Fibroblast of pulmonary artery (primary cell): ENCODE results near the gene ACAP3.

Experiments
- DNase-seq: peaks from one replicate; pipeline ENCODE4 v3.0.0-alpha.2; 2010; ENCODE audit warnings: low read depth
- H3K4me3 ChIP-seq: replicated peaks from 2 replicates; pipeline ENCODE4 v1.5.1; 2011; ENCODE audit warnings: low read depth, mild to moderate bottlenecking, control low read depth, low read length, moderate library complexity
- TF ChIP-seq, protein P1 (sequence below): IDR thresholded peaks from 2 replicates; pipeline ENCODE4 v1.5.1; 2011; ENCODE audit warnings: mild to moderate bottlenecking, control low read depth, low read length, inconsistent platforms; ENCODE audit errors: missing control alignments

Gene ACAP3

DNA sequence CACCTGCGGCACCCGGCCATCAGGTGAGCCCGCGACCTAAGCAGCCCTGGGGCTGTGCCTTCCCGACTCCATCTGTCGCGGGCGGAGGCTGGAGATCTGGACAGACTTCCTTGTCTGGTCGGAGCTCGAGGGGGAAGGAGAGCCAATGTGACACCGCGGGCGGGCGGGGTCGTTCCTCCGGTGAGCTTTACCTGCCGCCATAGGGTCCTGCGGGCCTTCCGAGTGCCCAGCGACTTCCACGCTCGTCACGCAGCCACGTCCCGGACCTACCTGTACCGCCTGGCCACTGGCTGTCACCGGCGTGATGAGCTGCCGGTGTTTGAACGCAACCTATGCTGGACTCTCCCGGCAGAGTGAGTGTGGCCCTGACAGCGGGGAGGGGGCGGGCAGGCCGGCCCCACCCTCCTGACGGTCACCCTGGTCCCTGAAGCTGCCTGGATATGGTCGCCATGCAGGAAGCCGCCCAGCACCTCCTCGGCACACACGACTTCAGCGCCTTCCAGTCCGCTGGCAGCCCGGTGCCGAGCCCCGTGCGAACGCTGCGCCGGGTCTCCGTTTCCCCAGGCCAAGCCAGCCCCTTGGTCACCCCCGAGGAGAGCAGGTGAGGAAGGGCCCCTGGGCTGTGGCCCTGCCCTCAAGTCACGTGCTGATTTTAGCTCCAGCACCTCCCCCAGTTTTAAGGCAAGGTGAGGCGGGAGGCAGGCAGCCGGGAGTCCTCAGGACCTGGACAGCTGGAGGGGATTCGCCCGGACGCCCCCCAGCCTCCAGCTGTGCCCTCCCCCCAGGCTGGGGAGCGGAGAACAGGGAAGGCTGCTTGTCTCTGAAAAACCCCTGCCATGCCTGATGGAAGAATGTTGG lies 1.8 kb upstream of the ACAP3 start:
- TF ChIP-seq, protein P1, sequence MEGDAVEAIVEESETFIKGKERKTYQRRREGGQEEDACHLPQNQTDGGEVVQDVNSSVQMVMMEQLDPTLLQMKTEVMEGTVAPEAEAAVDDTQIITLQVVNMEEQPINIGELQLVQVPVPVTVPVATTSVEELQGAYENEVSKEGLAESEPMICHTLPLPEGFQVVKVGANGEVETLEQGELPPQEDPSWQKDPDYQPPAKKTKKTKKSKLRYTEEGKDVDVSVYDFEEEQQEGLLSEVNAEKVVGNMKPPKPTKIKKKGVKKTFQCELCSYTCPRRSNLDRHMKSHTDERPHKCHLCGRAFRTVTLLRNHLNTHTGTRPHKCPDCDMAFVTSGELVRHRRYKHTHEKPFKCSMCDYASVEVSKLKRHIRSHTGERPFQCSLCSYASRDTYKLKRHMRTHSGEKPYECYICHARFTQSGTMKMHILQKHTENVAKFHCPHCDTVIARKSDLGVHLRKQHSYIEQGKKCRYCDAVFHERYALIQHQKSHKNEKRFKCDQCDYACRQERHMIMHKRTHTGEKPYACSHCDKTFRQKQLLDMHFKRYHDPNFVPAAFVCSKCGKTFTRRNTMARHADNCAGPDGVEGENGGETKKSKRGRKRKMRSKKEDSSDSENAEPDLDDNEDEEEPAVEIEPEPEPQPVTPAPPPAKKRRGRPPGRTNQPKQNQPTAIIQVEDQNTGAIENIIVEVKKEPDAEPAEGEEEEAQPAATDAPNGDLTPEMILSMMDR, result no peak
- H3K4me3 ChIP-seq, result peak overlapping the region; percentile 67
- DNase-seq, result no peak

DNA sequence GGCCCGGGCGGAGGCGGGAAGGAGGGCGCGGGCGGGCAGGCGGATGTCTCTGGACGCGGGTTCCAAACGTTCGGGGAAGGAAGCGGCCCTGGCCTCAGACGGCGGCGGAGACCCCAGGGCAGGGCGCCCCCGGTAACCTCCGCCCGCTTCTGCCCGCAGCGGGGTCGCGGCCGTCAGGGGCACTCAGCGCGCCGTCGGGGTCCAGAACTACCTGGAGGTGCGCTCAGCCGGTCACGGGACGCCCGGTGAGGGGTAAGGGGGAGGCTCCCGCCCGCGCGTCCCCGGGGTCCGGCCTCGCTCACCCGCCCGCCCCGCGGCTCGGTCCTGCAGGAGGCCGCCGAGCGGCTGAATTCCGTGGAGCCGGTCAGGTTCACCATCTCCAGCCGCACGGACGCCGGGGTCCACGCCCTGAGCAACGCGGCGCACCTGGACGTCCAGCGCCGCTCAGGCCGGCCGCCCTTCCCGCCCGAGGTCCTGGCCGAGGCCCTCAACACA lies 1.1 kb upstream of the ACAP3 start:
- TF ChIP-seq, protein P1, result no peak
- no peak for DNase-seq
- peak overlapping the region; percentile 67 for H3K4me3 ChIP-seq

DNA sequence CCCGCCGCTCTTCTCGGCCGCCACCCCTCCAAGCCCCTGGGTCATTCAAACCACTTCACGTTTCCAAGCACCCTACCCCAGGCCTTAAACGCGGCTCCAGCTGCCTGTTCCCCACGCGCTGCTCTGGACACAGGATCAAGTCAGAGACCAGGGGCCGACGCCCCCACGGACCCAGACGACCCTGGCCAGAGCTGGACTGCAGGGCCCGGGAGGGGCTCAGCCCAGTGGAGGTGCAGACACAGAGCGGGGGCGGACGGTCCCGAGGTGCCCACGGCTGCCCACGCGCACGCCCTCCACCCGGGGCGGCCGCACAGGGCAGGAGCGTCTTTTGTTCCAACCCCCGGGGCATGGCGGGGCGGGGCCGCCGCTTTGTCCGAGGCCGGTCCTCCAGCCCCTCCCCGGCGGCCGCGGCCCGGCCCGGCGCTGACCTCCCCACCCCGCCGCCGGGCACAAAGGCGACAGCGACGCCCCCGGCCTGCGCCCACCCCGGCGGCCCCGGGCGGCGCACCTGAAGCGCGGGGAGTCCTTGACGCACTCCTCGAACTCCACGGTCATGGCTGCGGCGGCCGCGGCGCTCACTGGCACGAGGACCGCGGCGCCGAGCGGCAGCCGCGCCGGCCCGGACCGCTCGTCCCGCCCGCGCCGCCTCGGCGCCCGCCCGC lies 338 bp downstream of the ACAP3 start:
- TF ChIP-seq, protein P1, result no peak
- DNase-seq, result no peak
- peak overlapping the region; percentile 72 for H3K4me3 ChIP-seq

DNA sequence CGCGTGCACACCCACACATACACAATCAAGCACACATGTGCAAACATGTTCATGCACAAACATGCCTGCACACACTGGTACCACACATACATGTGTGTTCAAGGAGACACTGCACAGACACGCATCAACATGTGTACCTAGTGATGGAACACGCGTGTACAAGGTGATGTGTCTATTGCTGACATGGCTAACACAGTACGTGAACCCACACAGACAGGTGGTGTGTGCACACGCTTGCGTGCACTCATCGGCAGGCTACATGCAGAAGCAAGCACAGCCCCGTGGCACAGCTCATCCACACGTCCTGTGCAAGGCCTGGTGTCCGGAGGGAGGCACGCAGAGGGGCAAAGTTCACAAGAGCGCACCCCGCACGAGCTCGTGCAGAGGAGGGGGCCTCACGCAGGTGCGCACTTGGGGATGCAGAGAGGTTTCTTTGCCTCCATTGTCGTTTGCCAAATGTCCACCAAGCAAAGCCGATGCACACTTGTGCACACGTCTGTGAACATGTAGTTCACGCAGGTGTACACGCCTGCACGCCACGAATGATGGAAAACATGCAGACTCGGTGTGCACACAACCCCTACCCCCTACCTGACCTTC lies 969 bp downstream of the ACAP3 start:
- no peak for DNase-seq
- TF ChIP-seq, protein P1, result no peak

GRCh38 chr1:1306070-1306660 lies 1.6 kb downstream of the ACAP3 start:
- DNase-seq, result no peak
- TF ChIP-seq, protein P1, result peak; percentile 14
- H3K4me3 ChIP-seq, result peak overlapping the region; percentile 72

More for the DNA sequence above, 969 bp downstream of the ACAP3 start:
- peak overlapping the region; percentile 72 for H3K4me3 ChIP-seq

DNA sequence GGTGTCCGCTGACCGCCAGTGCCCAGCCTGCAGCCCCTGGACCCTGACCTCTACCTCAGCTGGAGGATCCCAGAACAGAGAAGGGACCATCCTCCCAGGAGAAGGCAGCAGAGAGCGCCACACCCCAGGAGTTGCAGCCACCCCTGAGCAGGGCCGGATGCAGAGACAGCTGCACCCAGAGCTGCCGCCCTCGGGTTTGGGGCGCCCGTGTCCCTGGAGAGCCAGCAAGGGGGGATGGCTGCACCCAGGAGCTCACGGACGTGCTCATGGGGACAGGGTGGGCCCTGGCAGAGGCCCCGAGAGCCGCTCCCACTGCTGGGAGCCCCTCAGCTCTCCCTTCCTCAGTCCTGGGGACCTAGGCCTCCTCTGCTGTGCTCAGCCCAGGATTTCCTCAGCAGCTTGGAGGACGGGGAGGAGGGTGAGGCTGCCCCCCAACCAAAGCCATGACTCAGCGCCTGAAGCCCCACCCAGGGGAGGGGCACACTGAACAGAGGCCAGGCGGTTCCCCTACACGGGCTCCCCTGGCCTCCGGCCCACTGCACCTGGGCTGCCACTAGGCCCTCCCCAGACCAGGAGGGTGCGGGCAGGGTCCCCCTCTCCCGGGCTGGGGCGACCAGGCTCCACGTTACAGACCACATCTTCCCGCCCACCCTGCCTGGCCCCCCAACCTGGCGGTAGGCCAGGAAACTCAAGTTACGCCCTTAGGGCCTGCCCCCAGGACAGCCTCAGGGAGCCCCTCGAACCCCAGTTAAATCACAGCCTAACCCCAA lies 2.2 kb downstream of the ACAP3 start:
- H3K4me3 ChIP-seq, result peak overlapping the region; percentile 72
- TF ChIP-seq, protein P1, result no peak
- peak; percentile 70 for DNase-seq
